GM21390 (cell line): Measurements from ENCODE around the gene GSDME.

ENCODE experiments used
- ATAC-seq: cut with Tn5 transposase; IDR thresholded peaks from one replicate; pipeline ENCODE4 v1.9.1; 2021; ENCODE audit not compliant: unreplicated experiment

The GSDME gene

GRCh38 chr7:24773646-24774045 is 16.4 kb upstream of the GSDME start:
- no peak for ATAC-seq

DNA sequence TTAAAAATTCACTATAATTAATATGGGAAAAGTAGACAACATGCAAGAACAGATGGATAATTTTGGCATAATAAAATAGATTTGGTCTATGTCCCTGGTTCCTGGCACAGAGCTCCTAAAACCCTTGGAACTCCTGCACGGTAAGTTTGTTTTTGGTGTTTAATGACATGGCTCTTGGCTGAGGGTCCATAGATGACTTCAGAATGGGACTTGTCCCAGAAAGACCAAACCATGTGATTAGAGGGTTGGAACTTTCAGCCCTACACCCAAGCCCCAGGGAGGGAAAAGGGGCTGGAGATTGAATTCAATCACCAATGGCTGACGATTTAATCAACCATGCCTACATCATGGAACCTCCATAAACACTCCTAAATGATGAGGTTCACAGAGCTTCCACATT is 12.6 kb upstream of the GSDME start:
- ATAC-seq, result no peak

DNA sequence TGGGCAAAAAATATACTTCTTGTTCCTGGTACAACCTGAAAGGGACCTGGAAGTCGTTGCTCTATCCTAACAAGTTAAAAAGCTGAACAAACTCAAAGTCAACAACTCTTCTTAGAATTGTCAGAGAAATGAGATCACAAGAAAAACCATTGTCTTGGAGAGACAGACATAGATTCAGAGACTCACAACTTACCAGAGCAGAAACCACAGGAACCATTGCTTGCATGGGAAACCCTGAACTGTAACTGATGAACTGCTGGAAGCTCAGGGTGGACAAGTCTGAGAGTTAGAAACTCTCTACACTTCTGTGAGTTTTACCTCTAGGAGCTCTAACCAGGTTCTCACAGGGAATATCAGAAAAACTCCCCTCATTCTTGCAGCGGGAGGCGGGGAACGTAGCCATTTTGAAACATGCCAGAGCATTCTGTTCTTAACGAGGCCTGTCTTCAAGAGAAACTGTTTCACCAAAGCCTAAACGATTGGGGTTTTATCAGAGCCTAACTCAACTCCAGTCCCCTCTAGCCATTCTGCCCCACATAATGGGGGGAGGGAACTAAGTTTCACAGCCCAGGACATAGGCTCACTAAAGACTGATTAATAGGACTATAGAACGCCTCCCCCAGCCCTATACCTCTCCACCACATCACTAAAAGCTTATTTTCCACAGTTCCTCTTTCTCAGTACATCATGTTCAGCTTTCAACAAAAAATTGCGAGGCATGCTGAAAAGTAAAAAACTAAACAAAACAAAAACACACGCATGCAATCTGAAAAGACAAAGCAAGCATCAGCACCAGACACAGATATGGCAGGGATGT is 12.0 kb upstream of the GSDME start:
- peak; percentile 58 for ATAC-seq

GRCh38 chr7:24767878-24768569 is 10.8 kb upstream of the GSDME start:
- no peak for ATAC-seq

GRCh38 chr7:24764972-24765744 is 7.9 kb upstream of the GSDME start:
- ATAC-seq, result no peak

DNA sequence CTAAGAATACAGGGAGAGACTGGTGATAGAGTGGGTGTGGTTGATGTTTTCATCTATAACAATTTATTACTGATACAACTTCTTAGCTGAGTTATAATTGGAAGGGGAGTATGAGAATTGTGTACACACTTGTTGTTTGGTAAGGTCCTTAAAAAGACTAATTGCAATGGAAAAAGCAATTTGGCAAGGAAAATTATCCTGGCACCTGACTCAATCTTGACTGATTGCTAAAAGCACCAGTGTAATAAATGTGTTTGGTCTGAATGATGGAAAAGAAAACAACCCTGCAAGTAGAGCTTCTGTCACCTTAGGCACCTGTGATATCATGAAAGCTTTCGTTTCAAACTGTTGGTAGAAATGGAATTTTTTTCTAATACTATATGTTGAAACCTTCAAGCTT is 6.7 kb upstream of the GSDME start:
- no peak for ATAC-seq

GRCh38 chr7:24763303-24763901 is 6.1 kb upstream of the GSDME start:
- ATAC-seq, result no peak

DNA sequence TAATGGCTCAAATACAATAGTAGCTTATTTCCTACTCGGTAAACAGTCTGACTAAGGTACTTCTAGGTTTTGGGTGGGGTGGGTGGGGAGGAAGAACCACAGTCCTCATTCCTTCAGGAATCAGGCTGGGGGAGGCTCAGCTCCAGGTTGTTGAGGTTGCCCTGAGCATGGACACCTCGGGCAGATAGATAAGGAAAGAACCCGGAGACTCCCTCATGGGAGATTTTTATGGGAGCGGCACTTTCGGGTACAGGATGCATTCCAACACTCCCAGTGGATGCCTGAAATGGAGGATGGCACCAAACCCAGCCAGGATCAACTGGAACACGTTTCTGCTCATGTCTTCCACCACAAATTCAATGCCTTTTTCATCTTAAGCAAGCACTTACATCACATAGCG is 5.5 kb upstream of the GSDME start:
- no peak for ATAC-seq

GRCh38 chr7:24760968-24761367 is 3.7 kb upstream of the GSDME start:
- ATAC-seq, result no peak

DNA sequence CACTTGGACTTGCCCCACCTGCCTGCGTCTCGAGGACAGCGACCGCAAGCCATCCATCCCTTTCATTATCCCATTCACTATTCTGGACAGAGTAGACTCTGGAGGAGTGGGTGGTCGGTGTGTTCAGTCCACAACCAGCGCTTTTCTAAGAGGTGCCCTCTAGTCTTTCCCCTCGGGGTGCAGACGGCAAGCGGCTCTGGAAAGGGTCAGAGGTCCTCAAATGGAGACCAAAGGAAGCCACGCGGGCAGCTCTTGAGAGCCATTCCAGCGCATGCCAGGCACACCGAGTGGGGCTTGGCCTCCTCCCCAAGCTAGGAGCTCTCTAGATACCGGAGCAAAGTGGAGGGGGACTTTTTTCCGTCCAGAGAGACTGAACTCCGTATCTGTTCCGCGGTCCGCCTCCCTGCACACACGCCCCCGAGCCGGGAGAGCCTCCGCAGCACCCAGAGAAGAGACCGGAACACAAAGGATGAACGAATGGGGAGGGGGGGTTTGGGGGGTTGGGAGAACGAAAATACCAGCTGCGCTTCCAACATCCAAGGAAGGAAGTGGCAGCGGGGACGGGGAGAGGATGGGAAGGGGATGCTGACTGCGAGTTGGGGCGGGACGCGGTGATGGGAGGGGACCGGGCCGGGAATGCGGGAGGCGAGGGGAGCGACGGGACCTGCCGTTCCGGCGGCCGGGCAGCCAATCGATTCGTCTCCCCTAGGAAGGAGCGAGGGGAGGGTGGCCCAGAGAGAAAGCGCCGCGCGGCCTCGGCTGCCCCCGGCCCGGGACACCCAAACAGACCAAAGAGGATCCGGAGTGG is 515 bp downstream of the GSDME start:
- peak; percentile 10 for ATAC-seq

- ATAC-seq, result peak; percentile 69
Measured at GRCh38 chr7:24755541-24756407, 1.5 kb downstream of the GSDME start.

GRCh38 chr7:24754906-24755506 is 2.3 kb downstream of the GSDME start:
- ATAC-seq, result no peak

DNA sequence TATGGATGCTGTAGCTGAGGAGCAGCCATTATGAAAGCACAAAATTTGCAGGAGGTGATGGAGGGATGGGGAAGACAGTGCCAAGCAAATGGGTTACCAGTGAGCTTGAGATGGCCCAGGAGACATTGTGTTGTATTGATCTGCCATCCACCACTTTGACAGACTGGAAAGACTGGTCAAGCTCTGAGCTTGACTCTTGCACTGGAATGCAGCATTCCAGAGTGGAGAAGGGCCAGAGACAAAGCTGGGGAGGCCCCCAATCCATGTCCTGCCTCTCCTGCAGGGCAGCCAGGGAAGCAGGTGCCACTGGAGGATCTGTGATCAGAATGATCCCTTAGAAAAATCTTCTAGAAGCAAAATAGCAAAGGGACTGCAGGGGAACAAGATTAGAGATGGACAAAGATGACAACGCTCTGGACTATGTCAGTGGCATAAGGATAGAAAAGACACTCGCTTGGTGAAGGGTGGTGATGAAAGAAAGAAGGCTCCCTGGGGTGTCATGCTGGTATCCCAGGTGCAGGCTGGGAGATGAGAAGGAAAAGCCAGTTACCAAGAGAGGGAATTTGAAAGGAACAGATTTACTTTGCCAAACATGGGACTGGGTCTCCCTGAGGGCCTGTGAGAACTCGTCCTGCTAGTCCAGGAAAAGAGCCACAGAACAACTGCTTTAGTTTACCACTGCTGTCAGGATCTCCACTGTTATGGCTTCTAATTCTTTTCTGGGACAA is 5.0 kb downstream of the GSDME start:
- no peak for ATAC-seq

DNA sequence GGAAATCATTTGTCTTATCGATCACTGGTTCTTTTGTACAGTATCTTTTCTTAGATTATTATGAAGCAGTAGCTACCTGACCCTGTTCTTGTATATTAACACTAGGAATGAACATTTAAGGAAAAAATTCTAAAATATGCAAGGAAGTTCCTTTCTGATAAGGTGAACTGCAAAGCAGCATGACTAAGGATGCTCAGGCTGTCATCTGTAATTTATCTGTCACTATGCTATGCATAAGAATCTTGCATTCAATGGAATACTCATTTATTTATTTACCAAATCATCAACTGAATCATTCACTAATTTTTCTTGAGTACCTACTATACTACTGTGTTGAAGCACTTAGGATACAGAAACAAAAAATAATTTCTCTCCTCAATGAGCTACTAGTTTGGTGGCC is 5.8 kb downstream of the GSDME start:
- ATAC-seq, result no peak

GRCh38 chr7:24750441-24751055 is 6.7 kb downstream of the GSDME start:
- ATAC-seq, result no peak

- no peak for ATAC-seq
Measured at GRCh38 chr7:24748521-24748920, 8.7 kb downstream of the GSDME start.

DNA sequence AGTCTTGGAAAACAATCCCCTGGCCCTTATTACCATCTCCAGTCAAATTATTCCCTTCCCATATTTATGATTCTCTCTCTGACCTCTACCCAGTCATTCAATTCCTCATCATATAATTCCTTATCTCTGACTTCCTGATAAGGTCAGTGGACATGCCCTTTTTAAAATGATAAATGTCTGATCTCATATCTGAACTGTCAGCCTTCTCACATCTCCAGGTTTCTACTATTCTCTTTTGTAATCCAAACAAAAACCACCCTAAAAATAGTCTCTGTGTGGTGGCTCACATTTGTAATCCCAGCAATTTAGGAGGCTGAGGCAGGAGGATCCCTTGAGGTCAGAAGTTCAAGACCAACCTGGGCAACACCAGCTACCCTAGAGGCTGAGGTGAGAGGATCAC is 11.9 kb downstream of the GSDME start:
- ATAC-seq, result no peak

DNA sequence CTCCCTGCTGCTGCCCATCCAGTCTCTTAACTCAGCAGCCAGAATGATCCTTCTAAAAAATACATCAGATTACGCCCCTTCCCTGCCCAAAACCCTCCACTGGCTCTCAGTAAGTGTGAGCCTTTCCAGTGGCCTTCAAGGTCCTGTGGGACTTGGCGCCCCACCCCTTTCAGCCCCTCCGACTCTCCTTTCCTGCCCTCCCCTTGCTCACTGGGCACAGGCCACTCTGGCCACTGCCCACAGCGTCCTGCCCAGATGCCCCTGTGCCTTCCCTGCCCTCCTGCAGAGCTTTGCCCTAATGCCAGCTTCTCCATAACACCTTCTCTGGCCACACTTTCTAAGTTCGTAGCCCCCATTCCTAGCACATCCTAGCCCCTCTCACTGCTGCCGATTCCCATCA is 13.8 kb downstream of the GSDME start:
- ATAC-seq, result no peak
